Endothelial cell (in vitro differentiated cells): ENCODE results near the gene BMERB1. TPM values are rescaled to one million over a fixed set of nuclear protein-coding genes. Genes with fewer than 3 reads are reported as not detected.
A peak's percentile ranks its signal among the peaks of the same experiment; 100 is the strongest.

Experiments
- DNase-seq: peaks from one replicate; pipeline ENCODE4 v3.0.0; 2021; ENCODE audit warnings: low spot score
- H3K27ac Mint-ChIP-seq: one replicate; pipeline ENCODE4 v1.8.0; 2021; ENCODE audit warnings: mixed read lengths, inconsistent platforms; ENCODE audit not compliant: unreplicated experiment
- H3K27me3 Mint-ChIP-seq: one replicate; pipeline ENCODE4 v1.8.0; 2021; ENCODE audit warnings: mild to moderate bottlenecking, moderate library complexity, mixed read lengths, inconsistent platforms; ENCODE audit not compliant: unreplicated experiment
- H3K36me3 Mint-ChIP-seq: one replicate; pipeline ENCODE4 v1.8.0; 2021; ENCODE audit warnings: mild to moderate bottlenecking, low read depth, mixed read lengths, inconsistent platforms; ENCODE audit not compliant: unreplicated experiment
- H3K4me1 Mint-ChIP-seq: one replicate; pipeline ENCODE4 v1.8.0; 2021; ENCODE audit warnings: mild to moderate bottlenecking, mixed read lengths, inconsistent platforms; ENCODE audit not compliant: unreplicated experiment
- H3K4me3 Mint-ChIP-seq: one replicate; pipeline ENCODE4 v1.8.0; 2021; ENCODE audit warnings: mild to moderate bottlenecking, mixed read lengths, inconsistent platforms; ENCODE audit not compliant: unreplicated experiment
- H3K9me3 Mint-ChIP-seq: one replicate; pipeline ENCODE4 v1.8.0; 2021; ENCODE audit warnings: mixed read lengths, inconsistent platforms; ENCODE audit not compliant: unreplicated experiment
- total RNA-seq: library from RNA; stranded (reverse); fragmentation: NEBNext Ultra II Directional; extraction: Animal tissue kit (Norgen Biotek cat#: 25700); gene quantifications from one replicate; pipeline ENCODE4 v1.2.1, GENCODE V29; 2021; ENCODE audit not compliant: unreplicated experiment
- TF ChIP-seq, protein P1 (sequence below): fragments of 200-600 bp; sonication (generic); IDR thresholded peaks from one replicate; pipeline ENCODE4 v1.5.0; 2021; ENCODE audit warnings: antibody characterized with exemption; ENCODE audit not compliant: unreplicated experiment

Gene BMERB1
- total RNA-seq, 1 donor from 2014 or later, result 9.9 TPM

DNA sequence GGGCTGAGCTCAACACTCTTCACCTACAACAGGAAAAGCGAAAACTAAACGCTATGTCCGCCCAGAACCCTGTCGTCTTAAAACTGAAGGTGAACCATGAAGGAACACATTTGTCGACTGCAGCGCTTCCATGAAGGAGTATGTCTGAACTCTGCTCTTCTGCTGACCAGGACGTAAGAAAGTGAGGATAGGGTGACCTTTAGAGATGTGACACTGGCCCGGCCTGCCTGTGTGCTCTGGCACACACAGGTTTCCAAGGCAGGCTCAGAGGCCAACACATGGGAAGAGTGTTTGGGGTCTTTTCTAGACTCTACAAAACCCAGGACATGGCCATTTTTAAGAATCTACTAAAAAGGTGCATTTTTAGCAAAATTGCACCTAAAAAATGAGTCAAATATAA is 187.5 kb downstream of the BMERB1 start:
- TF ChIP-seq, protein P1, sequence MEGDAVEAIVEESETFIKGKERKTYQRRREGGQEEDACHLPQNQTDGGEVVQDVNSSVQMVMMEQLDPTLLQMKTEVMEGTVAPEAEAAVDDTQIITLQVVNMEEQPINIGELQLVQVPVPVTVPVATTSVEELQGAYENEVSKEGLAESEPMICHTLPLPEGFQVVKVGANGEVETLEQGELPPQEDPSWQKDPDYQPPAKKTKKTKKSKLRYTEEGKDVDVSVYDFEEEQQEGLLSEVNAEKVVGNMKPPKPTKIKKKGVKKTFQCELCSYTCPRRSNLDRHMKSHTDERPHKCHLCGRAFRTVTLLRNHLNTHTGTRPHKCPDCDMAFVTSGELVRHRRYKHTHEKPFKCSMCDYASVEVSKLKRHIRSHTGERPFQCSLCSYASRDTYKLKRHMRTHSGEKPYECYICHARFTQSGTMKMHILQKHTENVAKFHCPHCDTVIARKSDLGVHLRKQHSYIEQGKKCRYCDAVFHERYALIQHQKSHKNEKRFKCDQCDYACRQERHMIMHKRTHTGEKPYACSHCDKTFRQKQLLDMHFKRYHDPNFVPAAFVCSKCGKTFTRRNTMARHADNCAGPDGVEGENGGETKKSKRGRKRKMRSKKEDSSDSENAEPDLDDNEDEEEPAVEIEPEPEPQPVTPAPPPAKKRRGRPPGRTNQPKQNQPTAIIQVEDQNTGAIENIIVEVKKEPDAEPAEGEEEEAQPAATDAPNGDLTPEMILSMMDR, result no peak
- Mint-ChIP-seq H3K36me3 (peaks cover 46% of the 10 kb centered on the region), H3K27ac (no peak overlapping the region), H3K9me3 (no peaks in the 10 kb centered on the region), H3K4me1 (no peaks in the 10 kb centered on the region), H3K27me3 (no peaks in the 10 kb centered on the region), H3K4me3 (no peak overlapping the region)
- DNase-seq, result no peak

GRCh38 chr16:15631730-15632409 is 197.5 kb downstream of the BMERB1 start:
- Mint-ChIP-seq H3K4me3 (no peak overlapping the region), H3K9me3 (no peaks in the 10 kb centered on the region), H3K27ac (no peak overlapping the region), H3K4me1 (peaks cover 6% of the 10 kb centered on the region), H3K27me3 (no peaks in the 10 kb centered on the region), H3K36me3 (peaks cover 23% of the 10 kb centered on the region)
- TF ChIP-seq, protein P1, result no peak
- DNase-seq, result no peak

DNA sequence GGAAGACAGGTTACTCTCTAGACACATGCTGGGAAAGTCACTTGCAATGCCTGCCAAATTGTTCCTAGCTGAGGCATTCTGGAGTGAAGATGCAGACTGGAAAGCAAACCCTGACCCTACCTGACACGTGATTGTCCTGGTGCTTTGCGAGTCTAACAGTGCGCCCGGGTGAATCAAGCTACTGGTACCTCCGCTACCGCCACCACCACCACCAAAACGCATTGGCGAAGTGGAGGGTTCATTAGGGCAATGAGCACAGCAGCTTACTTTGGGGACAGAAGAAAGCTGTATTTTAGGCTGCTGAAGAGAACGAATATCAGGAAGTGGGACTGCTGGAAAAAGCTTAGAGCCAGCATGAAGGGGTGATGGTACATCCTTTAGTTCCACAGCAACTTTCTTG is 201.5 kb downstream of the BMERB1 start:
- Mint-ChIP-seq H3K27ac (no peak overlapping the region), H3K36me3 (peaks cover 32% of the 10 kb centered on the region), H3K27me3 (no peaks in the 10 kb centered on the region)

GRCh38 chr16:15636392-15636873 is 202.0 kb downstream of the BMERB1 start:
- no peak for DNase-seq
- TF ChIP-seq, protein P1, result no peak
- H3K27me3 Mint-ChIP-seq, result no peaks in the 10 kb centered on the region
- peaks cover 32% of the 10 kb centered on the region for H3K36me3 Mint-ChIP-seq
- no peaks in the 10 kb centered on the region for H3K9me3 Mint-ChIP-seq
- H3K4me3 Mint-ChIP-seq, result peak overlapping the region; percentile 42
- peaks cover 9% of the 10 kb centered on the region for H3K4me1 Mint-ChIP-seq
- peak overlapping the region; percentile 32 for H3K27ac Mint-ChIP-seq

More for the DNA sequence above, 201.5 kb downstream of the BMERB1 start:
- no peaks in the 10 kb centered on the region for H3K9me3 Mint-ChIP-seq
- TF ChIP-seq, protein P1, result no peak
- no peak for DNase-seq
- H3K4me3 Mint-ChIP-seq, result peak overlapping the region; percentile 51
- H3K4me1 Mint-ChIP-seq, result peaks cover 6% of the 10 kb centered on the region

Other genes with a start within 250 kb of the BMERB1 start
- gene NPIPA5, start 56.3 kb upstream of the BMERB1 start, total RNA-seq, result 1.7 TPM
- gene MPV17L, start 38.8 kb upstream of the BMERB1 start, total RNA-seq, result 0.26 TPM
- gene MARF1, start 208.6 kb downstream of the BMERB1 start, total RNA-seq, result 55.2 TPM
- 24.1 TPM for gene NDE1, start 215.7 kb downstream of the BMERB1 start, total RNA-seq